ENCODE results near the gene ZNF652. TPM values are rescaled to one million over a fixed set of nuclear protein-coding genes. Genes with fewer than 3 reads are reported as not detected.
"Not testable (repeated sequence)": the region's sequence is repeated elsewhere in the genome, so short reads cannot be mapped to it uniquely, and the experiment has no call there.

The ZNF652 gene
- total RNA-seq, 4 donors from 2014 or later, result 35.7 to 58.6 (median 43.9) TPM

GRCh38 chr17:49370971-49371834 lies 9.2 kb upstream of the ZNF652 start:
- no peak overlapping the region for H3K4me3 ChIP-seq
- DNase-seq (ENCODE audit: low spot score in 2 of 2), result no peak
- 40 to 55% methylated on average over 13 of the region's 13 CpGs for WGBS, 2 donors
- H3K27ac ChIP-seq, result no peak overlapping the region
- H3K9me3 ChIP-seq, result no peaks in the 10 kb centered on the region
- H3K36me3 ChIP-seq, result no peaks in the 10 kb centered on the region
- no peaks in the 10 kb centered on the region for H3K27me3 ChIP-seq
- H3K4me1 ChIP-seq, result no peaks in the 10 kb centered on the region
- TF ChIP-seq, protein P1, sequence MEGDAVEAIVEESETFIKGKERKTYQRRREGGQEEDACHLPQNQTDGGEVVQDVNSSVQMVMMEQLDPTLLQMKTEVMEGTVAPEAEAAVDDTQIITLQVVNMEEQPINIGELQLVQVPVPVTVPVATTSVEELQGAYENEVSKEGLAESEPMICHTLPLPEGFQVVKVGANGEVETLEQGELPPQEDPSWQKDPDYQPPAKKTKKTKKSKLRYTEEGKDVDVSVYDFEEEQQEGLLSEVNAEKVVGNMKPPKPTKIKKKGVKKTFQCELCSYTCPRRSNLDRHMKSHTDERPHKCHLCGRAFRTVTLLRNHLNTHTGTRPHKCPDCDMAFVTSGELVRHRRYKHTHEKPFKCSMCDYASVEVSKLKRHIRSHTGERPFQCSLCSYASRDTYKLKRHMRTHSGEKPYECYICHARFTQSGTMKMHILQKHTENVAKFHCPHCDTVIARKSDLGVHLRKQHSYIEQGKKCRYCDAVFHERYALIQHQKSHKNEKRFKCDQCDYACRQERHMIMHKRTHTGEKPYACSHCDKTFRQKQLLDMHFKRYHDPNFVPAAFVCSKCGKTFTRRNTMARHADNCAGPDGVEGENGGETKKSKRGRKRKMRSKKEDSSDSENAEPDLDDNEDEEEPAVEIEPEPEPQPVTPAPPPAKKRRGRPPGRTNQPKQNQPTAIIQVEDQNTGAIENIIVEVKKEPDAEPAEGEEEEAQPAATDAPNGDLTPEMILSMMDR (IDR thresholded peaks at IDR 0.05), result no peak
- no peak for TF ChIP-seq EP300 (IDR thresholded peaks at IDR 0.05)

GRCh38 chr17:49369760-49370159 lies 7.7 kb upstream of the ZNF652 start:
- H3K27me3 ChIP-seq, result no peaks in the 10 kb centered on the region
- H3K4me3 ChIP-seq, result no peak overlapping the region
- WGBS, 2 donors, result 91 to 100% methylated on average over 1 of the region's 1 CpG
- TF ChIP-seq, protein P1 (IDR thresholded peaks at IDR 0.05), result no peak
- TF ChIP-seq POLR2A (IDR thresholded peaks at IDR 0.05), result no peak
- no peak for TF ChIP-seq EP300 (IDR thresholded peaks at IDR 0.05)
- H3K36me3 ChIP-seq, result no peaks in the 10 kb centered on the region
- no peak overlapping the region for H3K27ac ChIP-seq
- no peaks in the 10 kb centered on the region for H3K4me1 ChIP-seq
- DNase-seq (ENCODE audit: low spot score in 2 of 2), result no peak
- H3K9me3 ChIP-seq, result no peaks in the 10 kb centered on the region

DNA sequence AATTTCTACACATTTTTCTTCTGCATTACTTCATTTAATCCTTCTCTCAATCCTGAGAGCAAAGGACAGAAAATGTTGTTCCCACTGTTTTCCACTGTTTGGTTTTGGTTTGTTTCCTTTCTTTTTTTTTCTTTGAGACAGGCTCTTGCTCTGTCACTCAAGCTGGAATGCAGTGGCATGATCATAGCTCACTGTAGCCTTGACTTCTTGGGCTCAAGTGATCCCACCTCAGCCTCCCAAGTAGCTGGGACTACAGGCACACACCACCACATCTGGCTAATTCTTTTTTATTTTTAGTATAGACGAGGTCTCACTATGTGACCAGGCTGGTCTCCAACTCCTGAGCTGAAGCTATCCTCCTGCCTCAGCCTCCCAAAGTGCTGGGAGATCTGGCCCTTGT lies 7.0 kb upstream of the ZNF652 start:
- H3K27ac ChIP-seq, result no peak overlapping the region
- TF ChIP-seq POLR2A (IDR thresholded peaks at IDR 0.05), result no peak
- TF ChIP-seq, protein P1 (IDR thresholded peaks at IDR 0.05), result no peak
- TF ChIP-seq EP300 (IDR thresholded peaks at IDR 0.05), result no peak
- WGBS, 2 donors, result 73 to 93% methylated on average over 1 of the region's 1 CpG
- H3K4me1 ChIP-seq, result no peaks in the 10 kb centered on the region
- H3K4me3 ChIP-seq, result no peak overlapping the region
- no peaks in the 10 kb centered on the region for H3K9me3 ChIP-seq
- H3K36me3 ChIP-seq, result no peaks in the 10 kb centered on the region
- no peaks in the 10 kb centered on the region for H3K27me3 ChIP-seq
- no peak for DNase-seq (ENCODE audit: low spot score in 2 of 2)

GRCh38 chr17:49365667-49366066 lies 3.6 kb upstream of the ZNF652 start:
- no peak for DNase-seq (ENCODE audit: low spot score in 2 of 2)
- no peaks in the 10 kb centered on the region for H3K9me3 ChIP-seq
- WGBS, 2 donors, result 24 to 45% methylated on average over 2 of the region's 2 CpGs
- no peak overlapping the region for H3K4me3 ChIP-seq
- TF ChIP-seq POLR2A (IDR thresholded peaks at IDR 0.05) (no peak), EP300 (IDR thresholded peaks at IDR 0.05) (no peak)
- TF ChIP-seq, protein P1 (IDR thresholded peaks at IDR 0.05), result no peak
- H3K27me3 ChIP-seq, result no peaks in the 10 kb centered on the region
- H3K36me3 ChIP-seq, result no peaks in the 10 kb centered on the region
- no peak overlapping the region for H3K27ac ChIP-seq
- peaks cover 0 to 6% (median 2%) of the 10 kb centered on the region in 4 donors for H3K4me1 ChIP-seq

- H3K36me3 ChIP-seq; H3K9me3 ChIP-seq; DNase-seq (ENCODE audit: low spot score in 2 of 2); H3K27me3 ChIP-seq; H3K4me3 ChIP-seq; H3K27ac ChIP-seq: not testable (repeated sequence)
- H3K4me1 ChIP-seq, result peaks cover 0 to 11% (median 4%) of the 10 kb centered on the region in 4 donors
- WGBS, 2 donors, result 93 to 96% methylated on average over 9 to 10 of the region's 10 CpGs
Observed at GRCh38 chr17:49365126-49365525, 3.1 kb upstream of the ZNF652 start.
